UCSD-AML1 (cell line): ENCODE results near the gene VNN1.

Experiments
- DNase-seq: peaks from one replicate; lab custom pipeline; 2025; ENCODE audit not compliant: unreplicated experiment; lab: John Stamatoyannopoulos, UW

Gene VNN1, protein sequence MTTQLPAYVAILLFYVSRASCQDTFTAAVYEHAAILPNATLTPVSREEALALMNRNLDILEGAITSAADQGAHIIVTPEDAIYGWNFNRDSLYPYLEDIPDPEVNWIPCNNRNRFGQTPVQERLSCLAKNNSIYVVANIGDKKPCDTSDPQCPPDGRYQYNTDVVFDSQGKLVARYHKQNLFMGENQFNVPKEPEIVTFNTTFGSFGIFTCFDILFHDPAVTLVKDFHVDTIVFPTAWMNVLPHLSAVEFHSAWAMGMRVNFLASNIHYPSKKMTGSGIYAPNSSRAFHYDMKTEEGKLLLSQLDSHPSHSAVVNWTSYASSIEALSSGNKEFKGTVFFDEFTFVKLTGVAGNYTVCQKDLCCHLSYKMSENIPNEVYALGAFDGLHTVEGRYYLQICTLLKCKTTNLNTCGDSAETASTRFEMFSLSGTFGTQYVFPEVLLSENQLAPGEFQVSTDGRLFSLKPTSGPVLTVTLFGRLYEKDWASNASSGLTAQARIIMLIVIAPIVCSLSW

DNA sequence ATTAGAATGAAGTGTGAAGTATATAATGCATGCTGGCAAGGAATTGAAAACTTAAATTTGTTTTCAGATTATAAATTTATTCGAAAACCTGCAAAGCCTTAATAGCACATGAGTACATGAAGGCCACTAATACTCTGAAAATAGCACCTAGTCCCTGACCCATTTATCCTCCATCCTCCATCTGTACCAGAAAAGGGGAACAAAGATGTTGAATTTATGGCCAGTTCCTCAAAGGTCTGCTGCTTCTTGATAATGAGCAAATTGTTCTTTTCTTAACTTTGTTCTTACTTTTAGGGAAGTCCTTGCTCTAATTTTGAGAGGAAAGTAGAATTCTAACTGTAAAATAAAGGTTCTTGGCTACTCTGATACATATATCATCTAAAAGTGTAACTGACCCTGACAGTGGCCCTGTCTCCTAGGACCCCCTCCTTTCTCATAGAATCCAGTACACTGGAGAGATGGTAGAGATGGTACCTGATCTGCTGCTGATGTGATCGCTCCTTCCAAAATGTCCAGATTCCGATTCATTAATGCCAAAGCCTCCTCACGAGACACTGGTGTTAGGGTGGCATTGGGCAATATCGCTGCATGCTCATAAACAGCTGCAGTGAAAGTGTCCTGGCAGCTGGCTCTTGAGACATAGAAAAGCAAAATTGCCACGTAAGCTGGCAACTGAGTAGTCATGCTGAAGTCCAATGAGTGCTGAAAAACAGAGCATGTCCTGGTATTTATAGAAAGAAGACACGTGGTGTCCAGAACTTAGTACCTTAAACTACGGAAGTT lies at the start of gene VNN1:
TSS of gene VNN1 (minus strand) at position 704 of the 783 bp plus-strand sequence. CDS start at position 684, 20 bp downstream.
- peak; percentile 33 for DNase-seq

DNA sequence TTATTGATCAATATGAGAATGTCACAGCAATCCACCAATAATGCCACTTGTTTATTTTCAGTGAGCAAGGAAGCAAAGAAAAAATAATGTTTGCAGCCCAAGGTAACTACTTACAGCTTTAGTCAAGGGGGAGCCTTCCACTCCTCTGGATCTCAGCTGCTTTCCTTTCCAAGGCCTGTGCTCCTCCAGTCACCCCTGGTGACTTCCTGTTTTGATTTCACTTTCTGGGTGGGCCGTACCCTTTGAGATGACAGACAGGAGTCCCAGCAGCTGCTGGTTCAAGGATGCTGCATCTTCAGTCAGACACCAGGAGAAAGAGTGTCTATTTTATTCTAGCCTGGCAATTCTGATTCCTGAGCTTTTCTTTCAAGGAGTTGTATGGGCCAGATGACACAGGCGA lies 49.4 kb upstream of the VNN1 start:
- peak; percentile 17 for DNase-seq

DNA sequence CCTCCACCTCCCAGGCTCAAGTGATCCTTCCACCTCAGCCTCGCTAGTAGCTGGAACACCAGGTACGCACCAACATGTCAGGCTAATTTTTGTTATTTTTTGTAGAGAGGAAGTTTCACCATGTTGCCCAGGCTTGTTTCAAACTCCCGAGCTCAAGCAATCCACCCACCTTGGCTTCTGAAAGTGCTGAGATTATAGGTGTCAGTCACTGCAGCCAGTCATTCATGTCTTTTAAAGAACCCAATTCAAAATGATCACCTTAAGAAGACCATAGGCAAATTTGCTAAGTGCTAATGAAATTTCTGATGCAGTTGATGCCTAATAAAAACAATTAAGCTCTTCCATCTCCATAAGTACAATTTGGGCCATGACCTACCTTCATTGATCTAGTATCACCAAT lies 46.4 kb upstream of the VNN1 start:
- no peak for DNase-seq

DNA sequence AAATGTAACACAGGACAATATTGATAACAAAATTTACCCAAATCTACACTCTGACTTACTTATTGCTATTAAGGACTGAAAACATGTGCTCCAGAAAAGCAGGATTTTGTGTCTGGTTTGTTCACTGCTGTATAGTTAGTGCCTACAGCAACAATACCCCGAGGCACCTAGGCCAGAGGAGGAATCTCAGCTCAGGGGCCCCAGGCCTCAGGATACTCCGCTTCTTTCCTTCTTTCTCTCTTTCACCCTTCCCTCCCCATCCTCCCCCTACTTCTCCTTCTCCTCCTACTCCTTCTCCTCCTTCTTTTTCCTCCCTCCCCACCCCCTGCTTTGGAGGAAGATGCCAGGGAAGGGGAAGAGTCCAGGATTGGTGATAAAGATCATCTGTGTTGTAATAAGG lies 44.8 kb upstream of the VNN1 start:
- no peak for DNase-seq

DNA sequence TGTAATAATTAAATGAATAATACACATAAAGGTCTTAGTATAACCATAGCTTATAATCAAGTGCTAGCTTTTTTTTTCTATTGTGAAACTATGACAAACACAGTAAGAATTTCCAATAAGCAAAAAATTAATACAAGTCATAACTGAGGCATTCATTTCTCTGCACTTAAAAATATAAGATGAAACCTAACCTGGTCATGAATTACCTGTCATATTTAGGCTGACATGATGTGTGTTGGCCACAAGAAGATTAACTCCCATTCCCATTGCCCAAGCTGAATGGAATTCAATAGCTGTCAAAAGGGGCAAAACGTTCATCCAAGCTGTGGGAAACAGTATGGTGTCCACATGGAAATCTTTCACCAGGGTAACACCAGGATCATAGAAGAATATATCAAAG lies 38.4 kb upstream of the VNN1 start:
- DNase-seq: no peak

DNA sequence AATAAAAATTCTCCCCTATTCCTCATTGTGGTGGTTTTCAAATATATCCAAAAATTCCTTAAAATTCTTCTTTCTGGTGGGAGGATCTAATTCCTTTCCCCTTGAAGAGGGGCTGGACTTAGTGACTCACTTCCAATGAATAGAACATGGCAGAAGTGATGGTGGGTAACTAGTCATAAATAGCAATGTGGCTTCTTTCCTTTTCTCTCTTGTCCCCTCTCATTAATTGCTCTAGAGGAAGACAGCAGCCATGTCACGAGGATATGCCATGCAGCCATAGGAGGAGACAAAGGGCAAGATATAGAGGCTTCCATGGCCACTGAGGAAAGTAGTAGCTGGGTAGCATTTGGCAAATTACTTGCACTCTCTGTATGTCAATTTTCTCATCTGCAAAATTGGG lies 38.0 kb upstream of the VNN1 start:
- DNase-seq: no peak

DNA sequence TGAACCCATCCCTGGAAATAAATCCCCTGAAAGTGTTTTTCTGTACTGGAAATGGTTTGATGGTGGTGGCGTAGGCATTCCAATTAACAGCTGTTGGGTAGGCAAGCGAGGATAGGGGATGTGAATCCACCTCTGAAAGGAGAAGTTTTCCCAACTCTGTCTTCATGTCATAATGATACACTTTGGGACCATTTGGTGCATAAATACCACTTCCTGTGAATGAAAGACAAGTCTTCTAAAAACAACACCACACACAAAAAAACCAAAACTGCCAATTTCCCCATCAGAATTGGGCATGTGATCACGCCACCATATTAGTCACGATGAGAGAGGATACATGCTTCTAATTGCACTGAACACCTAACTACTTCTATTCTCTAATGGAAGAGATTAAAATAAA lies 37.5 kb upstream of the VNN1 start:
- DNase-seq: no peak

DNA sequence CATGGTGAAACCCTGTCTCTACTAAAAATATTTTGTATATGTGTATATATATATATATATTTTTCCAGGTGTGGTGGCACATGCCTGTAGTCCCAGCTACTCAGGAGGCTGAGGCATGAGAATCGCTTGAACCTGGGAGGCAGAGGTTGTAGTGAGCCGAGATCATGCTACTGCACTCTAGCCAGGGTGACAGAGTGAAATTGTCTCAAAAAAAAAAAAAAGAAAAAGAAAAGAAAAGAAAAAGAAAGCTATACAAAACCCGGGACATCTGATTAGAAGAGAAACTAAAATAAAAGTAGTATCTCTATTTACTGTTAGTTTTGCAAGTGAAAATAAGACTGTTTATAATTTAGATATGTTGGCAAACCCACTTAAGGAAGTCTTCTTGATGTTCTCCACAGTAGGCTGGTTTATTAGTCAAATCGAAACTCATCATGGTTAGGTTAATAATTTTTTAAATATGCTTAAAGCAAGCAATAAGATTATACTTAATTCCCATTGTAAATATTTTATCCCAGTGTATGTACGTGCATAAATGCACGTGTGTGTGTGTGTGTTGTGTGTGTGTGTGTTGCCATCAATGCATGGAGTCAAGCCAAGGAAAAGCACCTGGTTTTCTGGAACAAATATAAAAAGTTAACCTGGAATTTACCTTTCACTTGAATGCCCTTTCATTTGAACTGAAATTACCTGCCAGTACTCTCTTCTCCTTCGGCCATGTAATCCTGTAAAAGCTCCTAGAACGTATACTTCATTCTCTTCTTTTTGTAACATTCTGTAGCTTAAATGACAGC lies 36.8 kb upstream of the VNN1 start:
- DNase-seq: no peak

DNA sequence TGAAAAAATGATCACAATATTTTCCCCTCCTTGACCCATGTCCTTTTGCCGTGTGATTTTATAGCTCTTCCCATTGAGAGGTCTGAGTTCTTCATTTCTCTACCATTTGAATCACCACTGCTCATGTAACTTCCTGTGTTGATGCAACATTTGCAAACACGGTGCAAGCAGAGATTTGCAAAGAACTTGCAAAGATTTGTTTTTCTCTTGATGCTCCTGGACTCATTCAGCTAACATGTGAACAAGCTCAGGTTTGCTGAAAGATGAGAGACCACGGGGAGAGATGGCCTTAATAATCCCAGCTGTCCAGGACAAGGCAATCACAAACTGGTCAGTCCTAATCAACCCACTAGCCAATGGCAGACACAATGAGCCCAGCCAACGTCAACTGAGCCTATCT lies 35.3 kb upstream of the VNN1 start:
- DNase-seq: no peak

DNA sequence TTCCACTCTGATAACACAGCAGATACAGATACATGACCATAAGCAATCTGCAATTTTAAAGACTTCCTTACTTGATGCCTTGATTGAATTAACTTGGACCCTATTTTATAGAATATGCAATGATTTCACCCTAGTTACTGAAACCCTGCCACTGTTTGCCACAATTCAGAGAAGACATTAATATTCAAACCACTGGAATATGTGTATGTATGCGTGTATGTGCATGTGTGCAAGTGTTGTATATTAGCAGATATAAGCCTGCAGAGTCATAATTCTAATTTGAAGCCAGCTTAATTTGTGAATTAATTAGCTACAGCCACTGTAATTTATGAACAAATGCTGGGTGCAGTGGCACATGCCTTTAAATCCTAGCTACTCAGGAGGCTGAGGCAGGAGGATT lies 34.6 kb upstream of the VNN1 start:
- DNase-seq: no peak

DNA sequence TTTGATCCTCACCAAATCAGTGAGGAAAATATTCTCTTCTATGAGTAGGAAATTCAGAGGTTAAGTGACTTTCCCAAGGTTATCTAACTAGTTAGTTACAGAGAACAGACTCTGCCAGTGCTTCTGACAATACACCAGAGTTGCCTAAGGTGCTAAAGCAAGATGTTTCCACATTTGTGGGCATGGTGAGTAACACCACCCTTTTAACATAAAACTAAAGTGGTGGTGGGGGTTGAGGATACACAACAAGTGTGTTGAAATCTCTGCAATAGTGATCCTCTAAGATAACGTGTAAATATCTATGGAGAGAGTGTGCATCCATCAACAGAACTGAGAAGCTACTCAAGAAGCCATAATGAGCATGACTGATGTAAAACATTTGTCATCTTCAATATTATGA lies 32.2 kb upstream of the VNN1 start:
- no peak for DNase-seq

DNA sequence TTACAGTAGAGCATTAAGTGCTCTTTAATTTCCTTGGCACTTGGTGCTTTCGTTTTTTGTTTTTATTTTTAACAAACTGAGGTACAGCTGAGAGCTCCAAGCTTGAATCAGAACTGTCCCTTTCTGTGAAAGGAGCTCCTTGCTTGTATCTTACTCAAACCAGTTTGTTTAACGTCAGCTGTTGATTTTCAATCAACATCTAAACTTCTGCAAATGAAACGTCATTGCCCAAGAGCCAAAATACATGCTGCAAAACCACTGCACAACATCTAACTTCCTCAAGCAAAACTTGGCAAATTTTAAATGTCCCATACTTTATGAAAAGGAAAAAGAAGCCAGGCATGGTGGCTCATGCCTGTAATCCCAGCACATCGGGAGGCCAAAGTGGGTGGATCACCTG lies 28.6 kb upstream of the VNN1 start:
- DNase-seq: no peak

DNA sequence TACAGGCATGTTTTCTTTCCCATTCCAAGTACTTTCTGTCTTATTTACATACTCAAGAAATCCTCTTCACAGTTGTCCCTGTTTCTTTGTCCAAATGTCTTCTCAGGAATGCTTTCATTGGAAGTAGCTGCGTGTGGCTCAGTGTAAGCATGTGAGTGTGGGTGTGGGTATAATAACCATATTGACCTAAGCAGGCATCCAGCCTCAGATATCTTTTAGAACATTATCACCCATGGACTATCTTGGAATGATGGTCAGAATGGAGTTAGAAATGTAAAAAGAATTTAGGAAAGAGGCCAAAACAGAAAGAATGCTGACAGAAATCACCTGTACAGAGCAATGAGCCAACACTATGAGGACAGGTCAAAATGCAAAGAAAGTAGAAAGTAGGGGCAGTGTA lies 27.4 kb upstream of the VNN1 start:
- DNase-seq: no peak

DNA sequence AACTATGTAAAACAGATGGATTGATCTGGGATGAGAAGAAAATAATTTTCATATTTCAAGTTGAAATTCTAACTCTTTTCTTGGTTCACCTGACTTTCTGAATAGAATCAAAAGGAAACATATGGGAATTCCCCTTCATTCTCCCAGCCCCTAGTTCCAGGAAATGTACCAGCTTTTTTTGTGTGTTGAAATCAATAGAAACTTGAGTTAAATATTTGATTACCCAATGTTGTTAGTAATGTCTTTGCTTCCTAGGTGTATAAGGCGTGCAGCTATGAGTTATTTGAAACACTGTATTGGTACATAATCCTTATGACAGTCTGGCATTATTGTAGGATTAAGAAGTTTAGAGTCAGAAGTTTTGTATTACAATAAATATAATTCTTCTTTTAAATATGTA lies 22.4 kb upstream of the VNN1 start:
- no peak for DNase-seq

DNA sequence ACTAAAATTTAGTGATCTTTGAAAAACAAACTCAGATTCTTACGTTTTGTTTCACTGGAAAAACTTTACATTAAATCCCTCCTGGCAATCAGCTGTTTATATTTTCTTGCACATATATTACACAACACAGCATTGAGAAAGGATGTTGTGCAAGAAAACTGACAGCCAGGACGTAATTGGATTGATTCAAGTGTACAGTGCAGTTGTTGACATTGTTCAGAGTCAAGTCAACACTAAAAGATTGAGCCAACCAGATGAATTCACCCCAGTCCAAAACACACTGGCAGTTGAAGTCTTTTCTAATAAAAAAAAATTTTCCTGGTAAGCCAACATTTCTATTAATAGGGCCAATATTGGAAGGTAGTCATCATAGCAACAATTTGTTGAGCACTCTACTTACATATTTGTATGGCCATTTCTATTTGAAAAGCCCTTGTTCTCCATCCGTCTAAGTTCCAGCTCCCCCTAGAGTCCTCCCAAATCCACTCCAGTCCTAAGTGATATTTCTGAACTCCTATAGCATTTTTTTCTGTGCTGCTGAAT lies 20.9 kb upstream of the VNN1 start:
- no peak for DNase-seq

DNA sequence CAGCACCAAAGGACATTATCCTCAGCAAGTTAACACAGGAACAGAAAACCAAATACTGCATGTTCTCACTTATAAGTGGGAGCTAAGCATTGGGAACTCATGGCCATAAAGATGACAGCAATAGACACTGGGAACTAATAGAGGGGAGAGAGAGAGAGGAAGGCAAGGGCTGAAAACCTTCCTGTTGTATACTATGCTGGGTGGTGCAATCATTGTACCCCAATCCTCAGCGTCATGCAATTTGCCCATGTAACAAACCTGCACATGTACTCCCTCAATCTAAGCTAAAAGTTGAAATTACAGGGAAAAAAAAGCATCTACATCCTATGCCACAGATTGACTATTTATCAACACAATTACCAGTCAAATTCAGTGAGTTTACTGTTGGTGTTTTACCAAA lies 20.0 kb upstream of the VNN1 start:
- no peak for DNase-seq

DNA sequence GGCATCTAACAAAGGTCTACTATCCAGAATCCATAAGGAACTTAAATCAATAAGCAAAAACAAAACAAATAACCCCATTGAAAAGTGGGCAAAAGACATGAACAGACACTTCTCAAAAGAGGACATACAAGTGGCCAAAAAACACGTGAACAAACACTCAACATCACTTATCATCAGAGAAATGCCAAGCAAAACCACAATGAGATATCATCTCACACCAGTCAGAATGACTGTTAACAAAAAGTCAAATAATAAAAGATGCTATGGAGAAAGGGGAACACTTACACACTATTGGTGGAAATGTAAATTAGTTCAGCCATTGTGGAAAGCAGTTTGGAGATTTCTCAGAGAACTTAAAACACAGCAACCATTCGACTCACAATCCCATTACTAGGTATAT lies 19.4 kb upstream of the VNN1 start:
- DNase-seq: no peak

DNA sequence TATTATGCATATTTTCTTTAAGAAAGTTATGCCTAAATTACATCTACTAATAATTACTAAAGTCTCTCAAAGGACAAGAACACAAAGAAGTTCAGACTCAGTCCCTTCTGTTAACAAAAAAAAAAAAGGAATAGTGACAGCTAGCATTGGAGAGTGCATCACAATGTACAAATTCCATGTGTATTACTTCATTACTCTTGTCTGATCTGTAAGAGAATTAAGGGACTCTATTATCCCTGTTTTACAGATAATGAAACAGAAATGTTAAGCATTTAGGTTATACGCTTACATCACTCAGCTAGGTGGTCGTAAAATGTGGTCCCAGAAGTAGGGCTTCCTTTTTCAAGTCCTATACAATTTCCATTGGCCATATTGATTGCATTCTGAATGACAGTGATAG lies 17.2 kb upstream of the VNN1 start:
- no peak for DNase-seq

DNA sequence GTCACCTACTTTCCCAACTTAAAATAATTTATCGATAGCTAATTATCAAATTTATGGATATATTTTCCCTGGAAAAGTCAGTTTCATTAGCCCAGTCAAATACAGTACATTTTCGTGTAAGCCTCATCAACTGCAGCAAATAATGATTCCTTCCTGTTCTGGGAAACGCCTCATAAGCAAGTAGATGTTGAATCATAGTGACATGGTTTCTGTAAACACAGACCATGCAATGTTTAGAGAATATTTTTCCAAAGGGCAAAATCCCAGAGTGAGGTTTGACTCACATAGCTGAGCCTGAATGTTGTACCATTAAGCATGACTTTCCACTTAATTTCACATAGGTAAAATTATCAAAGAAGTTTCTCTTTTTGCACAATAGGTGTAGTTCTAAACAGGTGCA lies 16.7 kb upstream of the VNN1 start:
- no peak for DNase-seq

DNA sequence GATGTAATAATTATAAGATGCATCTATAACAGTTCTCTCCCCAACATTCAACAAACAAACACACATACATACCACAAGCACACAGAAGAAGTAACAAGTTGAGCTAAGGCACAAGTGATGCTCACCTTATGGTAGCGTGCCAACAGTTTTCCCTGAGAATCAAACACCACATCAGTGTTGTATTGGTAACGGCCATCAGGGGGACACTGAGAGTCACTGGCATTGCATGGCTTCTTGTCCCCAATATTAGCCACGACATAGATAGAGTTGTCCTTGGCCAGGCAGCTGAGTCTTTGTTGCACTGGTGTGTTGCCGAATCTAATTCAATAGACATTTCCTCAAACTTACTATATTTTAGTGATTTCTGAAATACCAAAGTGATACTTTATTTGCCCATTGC lies 14.8 kb upstream of the VNN1 start:
- no peak for DNase-seq

DNA sequence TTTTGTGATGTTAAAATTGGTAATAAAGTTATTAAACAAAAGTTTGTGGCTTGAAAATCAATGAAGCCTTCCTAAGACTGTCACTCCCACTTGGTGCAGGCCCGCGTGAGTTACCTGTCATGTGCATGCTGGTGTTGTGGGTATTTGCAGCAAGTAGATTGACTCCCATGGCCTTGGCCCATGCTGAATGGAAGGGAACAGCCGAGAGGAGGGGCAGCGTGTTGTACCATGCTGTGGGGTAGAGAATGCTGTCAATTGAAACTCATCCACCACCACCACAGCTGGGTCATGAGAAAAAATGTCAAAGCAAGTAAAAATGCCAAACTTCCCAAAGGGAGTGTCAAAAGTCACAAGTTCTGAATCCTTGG lies 12.7 kb upstream of the VNN1 start:
- no peak for DNase-seq
